Measurements from ENCODE around the gene ST7.

The ST7 gene

DNA sequence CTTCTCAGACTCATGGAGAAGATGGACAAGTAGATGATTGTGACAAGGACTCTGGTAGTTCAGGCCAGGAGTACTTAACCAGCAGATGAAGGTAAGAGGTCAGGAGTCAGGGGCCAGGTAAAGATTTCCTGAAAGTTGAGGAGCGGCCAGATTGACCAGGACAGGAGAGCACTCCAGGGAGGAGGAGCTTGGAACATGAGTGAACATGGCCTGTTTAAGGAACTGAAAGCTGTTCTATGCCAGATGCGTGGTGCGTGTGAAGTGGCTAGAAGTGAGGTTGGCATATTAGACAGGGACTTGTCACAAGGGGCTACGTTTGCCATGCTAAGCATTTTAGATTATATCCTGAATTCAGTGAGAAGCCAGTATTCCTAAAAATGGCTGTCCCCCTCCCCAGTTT, 212.4 kb downstream of the ST7 start:
- no peak for DNase-seq

DNA sequence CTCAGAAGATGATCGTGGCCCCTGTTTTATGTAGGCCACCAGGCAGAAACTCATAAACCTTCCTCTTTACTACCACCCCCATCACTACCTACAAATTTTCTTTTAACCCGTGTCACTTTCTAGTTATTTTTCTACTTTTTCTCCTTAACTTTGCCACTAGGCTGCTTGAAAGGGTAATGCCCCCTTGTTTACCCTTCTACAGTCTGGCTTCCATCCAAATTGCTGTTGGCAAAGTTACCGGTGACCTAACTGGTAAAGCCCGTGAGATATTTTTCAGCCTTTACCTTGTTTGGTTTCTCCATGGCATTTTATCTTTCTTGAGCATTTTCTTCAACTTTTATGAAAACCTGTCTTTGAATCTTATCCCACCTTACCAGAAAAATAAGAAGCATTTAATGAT, 216.6 kb downstream of the ST7 start:
- no peak for DNase-seq

- no peak for DNase-seq
Measured at GRCh38 chr7:117171106-117171505, 217.8 kb downstream of the ST7 start.

DNA sequence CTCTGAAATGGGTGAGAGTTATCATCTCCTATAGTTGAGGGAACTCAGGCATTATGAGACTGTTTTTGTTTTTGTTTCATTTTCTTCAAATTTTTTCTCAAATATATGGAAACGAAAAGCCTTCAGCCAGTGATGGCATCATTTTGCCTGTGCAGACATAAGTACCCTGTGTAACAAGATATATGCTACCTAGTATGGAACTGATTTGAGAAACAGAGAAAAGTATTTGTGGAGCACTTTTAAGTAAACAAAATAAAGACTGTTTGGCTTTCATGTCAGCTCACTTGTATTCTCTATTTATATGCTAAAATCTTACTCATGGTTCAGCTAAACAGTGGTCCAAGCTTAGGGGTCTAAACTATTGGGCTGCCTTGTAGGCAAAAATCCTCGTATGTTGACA, 219.0 kb downstream of the ST7 start:
- DNase-seq: no peak

- no peak for DNase-seq
Measured at GRCh38 chr7:117173035-117173770, 219.9 kb downstream of the ST7 start.

GRCh38 chr7:117176206-117176605, 222.9 kb downstream of the ST7 start:
- no peak for DNase-seq

DNA sequence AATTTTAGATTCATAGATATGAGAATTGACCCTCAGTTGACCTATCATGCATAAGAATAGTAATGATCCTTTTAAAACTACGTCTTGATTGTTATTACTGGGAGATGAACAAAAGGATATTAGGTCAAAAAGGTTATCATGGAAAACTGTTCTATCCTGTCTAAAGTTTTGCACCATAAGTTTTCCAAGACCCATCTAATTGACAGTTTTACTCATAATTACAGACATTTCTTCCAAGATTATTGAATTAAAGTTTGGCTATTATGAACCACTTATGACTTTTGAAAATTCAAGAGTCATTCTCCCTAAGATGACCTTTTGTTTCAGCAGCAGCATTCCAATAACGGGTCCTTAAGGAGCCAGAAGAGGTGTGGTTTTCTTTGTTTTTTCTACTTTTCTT, 225.3 kb downstream of the ST7 start:
- DNase-seq: no peak

DNA sequence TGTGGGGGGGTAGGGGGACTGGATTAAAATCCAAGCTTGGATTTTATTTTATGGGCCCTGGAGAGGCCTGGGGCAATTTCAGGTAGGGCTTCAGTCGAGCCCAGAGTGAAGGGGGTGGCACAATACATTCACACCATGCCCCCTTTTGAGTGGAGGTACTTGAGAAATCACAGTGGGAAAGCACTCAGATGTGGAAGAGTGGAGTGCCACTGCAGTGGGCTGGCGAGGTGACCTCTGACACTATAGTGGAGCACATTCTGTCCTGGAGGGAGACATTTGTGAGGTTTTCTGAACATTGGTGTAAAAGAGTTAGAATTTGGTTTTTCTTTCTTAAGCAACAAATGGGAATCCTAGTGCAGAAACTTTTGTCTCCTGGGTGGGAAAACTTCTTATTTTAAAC, 226.4 kb downstream of the ST7 start:
- no peak for DNase-seq

DNA sequence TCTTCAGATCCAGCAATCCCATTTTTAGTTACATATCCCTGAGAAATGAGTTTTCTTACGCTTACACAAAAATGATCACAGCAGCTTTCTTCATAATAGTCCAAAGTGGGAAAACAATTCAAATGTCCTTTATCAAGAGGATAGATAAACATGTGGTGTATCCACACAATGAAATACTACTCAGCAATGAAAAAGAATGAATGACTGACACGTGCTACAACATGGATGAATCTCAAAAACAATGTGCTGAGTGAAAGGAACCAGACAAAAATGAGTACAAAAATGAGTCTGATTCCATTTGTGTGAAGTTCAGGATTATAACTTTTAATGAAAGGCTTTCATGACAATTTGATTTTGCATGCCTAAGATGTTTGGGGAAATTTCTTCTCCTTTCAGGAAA, 230.4 kb downstream of the ST7 start:
- DNase-seq: no peak

DNA sequence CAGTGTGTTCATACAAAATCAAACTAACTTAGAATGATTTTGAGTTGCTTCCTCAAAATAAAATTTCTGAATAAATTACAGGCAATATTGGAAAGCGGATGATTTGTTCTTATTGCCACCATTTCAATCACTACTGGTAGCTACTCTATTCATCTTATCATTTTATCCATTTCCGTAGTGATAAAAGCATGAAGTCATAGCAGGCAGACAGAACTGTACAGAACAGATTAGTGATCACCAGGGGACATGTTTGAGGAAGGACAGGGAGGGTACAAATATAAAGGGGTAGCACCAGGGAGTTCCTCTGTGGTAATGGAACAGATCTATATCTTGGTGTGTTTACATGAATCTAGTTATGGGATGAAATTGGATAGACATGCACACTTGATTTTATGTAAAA, 231.1 kb downstream of the ST7 start:
- no peak for DNase-seq

- DNase-seq: no peak
Measured at GRCh38 chr7:117185124-117185523, 231.8 kb downstream of the ST7 start.

GRCh38 chr7:117186218-117187010, 233.1 kb downstream of the ST7 start:
- no peak for DNase-seq

- no peak for DNase-seq
Measured at GRCh38 chr7:117188376-117188775, 235.1 kb downstream of the ST7 start.

GRCh38 chr7:117188949-117189592, 235.8 kb downstream of the ST7 start:
- no peak for DNase-seq

DNA sequence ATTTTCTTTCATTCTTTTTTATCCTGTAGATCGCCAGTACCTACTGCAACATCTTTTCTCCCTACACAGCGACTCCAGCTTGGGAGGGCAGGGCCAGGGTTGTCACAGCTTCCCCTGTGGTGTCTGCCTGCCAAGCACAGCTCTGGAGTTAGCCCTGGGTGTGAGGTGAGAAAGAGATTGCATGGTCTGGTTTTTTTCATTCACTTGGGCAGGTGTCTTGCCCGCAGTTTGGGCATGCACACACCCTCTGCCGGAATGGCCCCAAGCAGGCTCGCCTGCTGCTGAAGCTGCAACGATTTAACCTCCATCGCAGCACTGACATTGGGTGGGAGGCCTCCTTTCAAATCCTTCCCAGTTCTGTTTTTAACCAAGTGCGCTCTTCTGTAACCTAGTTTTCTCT, 236.8 kb downstream of the ST7 start:
- no peak for DNase-seq

DNA sequence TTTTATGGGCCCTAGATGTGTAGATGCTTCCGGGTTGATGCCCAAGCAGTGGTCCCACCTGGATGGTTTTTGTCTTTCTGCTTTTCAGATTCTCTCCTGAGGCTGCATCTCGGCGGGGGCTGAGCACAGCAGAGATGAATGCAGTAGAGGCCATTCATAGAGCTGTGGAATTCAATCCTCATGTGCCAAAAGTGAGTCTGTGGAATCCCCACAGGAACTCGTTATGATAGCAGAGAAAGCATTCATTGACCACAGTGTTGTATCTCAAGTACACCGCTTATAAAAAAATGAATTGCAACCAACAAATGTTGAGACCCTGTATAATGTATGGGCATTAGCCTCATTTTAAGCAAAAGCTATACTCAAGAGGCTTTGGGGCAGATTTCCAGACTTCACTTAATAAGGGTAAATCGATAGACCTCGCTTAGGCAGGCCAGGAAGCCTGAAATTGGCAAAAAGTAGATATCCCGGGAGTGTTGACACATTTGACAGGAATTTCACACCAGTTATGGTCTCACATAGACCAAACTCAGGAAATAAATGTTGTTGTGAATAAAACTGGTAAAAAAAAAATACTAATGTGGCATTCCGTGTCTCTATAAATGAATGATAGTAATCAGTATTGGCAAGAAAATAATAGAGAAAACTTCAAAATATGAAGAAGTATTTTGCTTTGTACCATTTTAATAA, 237.6 kb downstream of the ST7 start:
- DNase-seq: no peak

GRCh38 chr7:117192108-117192507, 238.8 kb downstream of the ST7 start:
- no peak for DNase-seq

- DNase-seq: no peak
Measured at GRCh38 chr7:117193564-117193963, 240.3 kb downstream of the ST7 start.

- DNase-seq: no peak
Measured at GRCh38 chr7:117194445-117194844, 241.1 kb downstream of the ST7 start.

GRCh38 chr7:117195361-117196029, 242.2 kb downstream of the ST7 start:
- no peak for DNase-seq

DNA sequence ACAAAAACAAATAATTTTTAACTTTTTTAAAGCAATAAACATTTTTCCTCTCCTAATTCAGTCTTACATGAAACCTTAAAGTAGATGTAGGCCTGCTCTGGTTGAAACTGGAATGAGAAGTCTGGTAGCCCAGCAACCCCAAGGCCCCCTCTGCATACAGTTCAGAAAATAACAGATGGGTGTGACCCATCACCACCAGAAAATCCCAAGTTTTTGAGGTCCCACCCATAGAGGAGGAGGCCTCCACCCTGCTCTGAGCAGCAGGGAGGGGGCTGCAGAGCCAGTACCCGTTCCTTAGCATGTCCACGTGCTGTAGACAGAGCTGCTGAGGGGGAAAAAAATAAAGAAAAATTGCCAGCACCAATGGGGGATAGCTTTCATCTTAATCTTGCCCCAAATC, 246.8 kb downstream of the ST7 start:
- no peak for DNase-seq

DNA sequence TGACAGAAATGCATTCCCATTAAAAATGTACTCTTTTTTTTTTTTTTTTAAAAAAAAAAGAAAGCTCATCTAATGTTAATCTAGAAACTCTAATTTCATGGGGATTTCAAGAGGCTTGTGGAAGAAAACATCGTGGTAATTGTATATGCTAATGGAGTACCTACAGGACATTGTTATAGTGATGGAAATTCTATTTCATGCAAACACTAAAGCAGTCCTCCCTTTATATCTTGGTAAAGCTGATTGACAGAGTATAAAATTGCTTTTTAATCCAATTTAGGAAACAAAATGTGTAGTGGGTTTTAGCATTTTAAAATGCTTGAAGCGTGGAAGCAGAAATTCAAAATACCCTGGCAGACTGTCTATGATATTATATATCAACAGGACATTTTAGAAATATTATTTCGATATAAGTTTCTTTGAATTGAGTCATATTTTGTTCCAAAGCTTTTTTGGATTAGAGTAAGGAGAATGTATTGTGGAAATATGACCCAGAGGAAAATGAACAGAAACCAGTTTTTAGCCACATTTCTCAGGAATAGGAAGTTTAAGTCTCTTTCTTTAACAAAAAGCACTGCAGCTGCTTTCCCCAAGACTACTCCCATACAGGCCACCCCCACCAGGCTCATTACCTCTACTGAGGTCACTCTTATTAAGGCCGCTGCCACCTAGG, 247.6 kb downstream of the ST7 start:
- no peak for DNase-seq

Measured in activated gamma-delta T cell (primary cell).